Germinal center (tissue), 1 donor: ENCODE data around the gene ATG4C.
"Not testable (repeated sequence)": the region's sequence is repeated elsewhere in the genome, so short reads cannot be mapped to it uniquely, and the experiment has no call there.

Source experiments
- DNase-seq: peaks from one replicate; pipeline ENCODE4 v3.0.0; 2012; ENCODE audit warnings: mixed read lengths, low spot score

Gene ATG4C

DNA sequence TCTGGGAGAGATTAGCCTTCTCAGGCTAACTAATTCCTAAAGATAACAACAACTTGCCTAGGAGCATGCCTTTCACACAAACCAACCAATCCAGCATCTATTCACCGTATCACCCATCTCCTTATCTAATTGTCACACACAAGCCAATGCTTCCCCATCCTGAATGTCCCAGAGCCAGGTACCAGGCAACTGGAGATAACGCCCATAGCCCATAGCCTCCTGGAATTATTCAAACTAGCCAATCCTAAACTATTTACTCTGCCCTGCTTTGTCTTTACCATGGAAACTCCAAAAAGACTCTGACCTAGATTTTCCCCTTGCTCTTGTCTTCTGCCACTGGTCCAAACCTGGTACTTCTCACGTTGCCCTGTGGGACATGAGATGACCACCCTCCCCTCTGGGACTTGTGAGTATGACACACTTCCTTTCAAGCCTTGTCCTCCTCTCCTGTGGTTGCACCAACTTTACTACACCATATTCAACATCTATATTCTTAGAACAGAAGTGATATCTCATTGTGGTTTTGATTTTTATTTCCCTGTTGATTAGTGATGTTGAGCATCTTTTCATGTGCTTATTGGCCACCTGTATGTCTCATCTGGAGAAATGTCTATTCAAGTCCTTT, 8.8 kb upstream of the ATG4C start:
- DNase-seq = no peak

DNA sequence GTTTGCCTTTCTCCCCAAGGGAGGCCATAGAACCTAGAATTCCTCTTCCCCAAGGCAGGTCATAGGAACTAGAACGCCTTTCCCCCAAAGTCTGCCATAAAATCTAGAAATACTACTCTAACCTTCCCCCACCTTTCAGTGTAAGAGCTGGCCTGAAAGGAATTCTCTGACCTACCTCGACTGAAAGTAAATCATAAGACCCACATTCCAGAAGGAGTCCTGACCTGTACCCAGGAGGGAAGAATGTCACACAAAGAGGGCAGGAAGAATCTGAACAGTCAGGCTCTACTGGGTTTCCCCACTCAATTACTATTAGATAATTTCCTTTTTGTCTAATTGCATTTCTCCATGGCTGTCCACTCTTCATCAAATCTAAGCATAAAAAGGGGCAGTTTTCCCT, 5.7 kb upstream of the ATG4C start:
- no peak for DNase-seq

- DNase-seq = no peak
Observed at GRCh38 chr1:62781841-62782543, 1.9 kb upstream of the ATG4C start.

GRCh38 chr1:62782544-62783212, 1.3 kb upstream of the ATG4C start:
- not testable (repeated sequence) for DNase-seq

DNA sequence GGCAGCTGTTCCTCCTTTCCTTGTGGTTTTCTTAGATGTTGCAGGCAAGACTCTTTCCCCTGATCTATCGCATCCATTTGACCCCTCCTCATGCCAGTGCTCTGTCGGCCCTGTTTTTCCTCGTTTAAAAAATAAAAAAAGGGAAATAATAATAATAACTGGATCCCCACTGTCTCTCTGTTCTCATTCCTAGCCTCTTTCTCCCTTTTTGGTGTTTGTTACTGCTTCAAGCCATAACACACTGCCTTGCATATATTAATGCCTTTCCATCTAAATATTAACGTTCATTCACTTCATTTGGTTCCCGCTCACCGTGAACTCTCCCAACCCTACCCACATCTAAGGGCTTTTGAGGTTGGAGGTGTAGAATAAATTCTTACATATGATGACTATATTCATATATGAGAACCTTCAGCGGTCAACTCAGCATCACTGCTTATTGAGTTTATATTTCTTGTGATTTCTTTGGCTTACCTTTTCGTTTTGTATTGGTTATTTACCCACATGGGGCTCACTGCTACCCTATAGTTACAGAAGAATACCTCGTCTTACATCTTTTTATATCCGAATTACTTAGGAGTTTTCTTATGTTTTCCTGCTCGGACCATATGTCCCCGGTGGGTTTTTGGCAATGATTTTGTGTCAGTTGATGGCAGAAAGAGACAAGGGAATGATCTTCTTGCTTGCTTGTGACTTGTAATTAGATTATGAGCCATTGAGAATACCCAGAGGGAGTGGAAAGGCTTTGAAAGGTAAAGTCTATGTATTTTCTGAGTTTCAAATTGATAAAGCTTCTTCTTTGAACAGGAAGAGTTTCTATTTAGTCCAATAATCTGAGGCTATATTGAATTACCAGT, 805 bp downstream of the ATG4C start:
- peak; percentile 28 for DNase-seq

GRCh38 chr1:62790716-62791115, 6.8 kb downstream of the ATG4C start:
- DNase-seq = no peak

DNA sequence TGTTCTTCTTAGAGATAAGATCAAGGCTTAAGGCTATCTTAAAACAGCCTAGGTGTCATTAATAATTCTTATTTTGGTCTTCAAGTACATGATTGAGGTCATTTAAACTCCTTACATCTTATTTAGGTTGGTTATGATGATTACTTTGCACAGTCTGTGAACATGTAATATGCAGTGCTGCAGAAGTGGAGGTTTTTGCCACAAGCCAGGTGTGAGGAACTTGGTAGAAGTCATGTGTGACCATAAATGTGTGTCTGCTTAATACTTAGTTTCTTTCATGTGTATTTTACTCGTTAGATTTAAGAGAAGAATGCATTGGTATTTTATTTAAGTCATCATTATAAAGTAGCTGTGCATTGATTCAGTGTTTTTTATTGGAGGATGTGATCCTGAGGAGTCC, 10.1 kb downstream of the ATG4C start:
- DNase-seq = no peak

GRCh38 chr1:62796221-62796620, 12.3 kb downstream of the ATG4C start:
- DNase-seq = no peak

- DNase-seq = no peak
Observed at GRCh38 chr1:62799688-62800087, 15.8 kb downstream of the ATG4C start.

DNA sequence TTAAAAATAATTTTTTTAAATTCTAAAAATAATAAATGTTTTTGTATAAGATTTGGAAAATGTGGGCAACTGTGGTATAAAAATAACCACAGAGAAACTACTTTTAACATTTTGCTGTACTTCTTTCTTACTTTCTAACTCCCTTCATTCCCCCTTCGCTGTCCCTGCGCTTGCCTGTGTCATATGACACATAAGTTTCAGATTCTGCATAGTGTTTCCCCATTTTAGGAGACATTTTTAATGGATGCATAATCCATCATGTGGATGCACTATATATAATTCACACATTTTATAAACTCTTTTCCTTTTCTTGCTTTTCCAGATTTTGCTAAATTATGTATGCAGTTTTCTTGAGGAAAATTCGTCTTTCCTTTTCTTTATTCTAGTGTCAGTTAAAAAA, 16.3 kb downstream of the ATG4C start:
- peak; percentile 6 for DNase-seq

- DNase-seq = peak; percentile 78
Observed at GRCh38 chr1:62800825-62801306, 16.9 kb downstream of the ATG4C start.

- peak; percentile 5 for DNase-seq
Observed at GRCh38 chr1:62809788-62810187, 25.9 kb downstream of the ATG4C start.

DNA sequence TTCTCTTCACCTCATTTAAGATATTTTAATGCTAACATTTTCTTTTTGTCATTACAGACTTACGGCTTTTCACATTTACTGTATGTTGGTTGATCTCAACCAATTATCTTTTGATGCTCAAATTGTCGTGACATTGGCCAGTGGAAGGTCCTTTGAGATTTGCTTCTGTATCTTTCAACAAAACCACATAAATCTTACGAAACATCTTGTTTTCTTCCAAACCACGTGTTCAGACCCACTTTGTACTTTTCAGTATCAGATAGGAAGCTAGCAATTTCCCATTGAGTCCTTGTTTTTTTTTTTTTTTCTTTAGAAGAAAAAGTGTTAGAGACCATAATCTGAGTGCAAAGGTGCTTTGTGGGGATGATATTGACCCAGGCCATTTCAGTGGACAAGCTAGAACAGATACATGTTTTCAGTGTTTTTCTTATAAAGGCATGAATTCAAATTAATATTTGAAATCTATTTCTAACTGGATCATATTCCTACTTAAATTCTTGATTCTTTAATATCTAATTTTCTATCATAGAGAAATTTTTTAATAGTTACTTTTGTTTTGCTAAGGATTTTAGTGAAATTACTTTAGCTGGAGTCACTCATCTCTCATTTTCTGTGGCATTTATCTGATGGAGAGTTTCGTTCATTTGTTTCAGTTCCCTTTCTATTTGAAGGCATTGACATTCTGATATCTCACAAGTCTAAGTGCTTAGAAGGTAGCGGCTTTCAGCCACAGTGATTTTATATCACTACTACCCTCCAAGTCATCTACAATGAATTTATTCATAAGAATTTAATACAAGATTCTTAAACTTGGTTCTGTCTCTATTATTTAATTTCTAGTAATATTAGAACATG, 26.7 kb downstream of the ATG4C start:
- DNase-seq = peak; percentile 13

- no peak for DNase-seq
Observed at GRCh38 chr1:62823556-62823955, 39.6 kb downstream of the ATG4C start.

- DNase-seq = no peak
Observed at GRCh38 chr1:62826901-62827300, 43.0 kb downstream of the ATG4C start.

GRCh38 chr1:62827786-62828185, 43.9 kb downstream of the ATG4C start:
- DNase-seq = not testable (repeated sequence)

DNA sequence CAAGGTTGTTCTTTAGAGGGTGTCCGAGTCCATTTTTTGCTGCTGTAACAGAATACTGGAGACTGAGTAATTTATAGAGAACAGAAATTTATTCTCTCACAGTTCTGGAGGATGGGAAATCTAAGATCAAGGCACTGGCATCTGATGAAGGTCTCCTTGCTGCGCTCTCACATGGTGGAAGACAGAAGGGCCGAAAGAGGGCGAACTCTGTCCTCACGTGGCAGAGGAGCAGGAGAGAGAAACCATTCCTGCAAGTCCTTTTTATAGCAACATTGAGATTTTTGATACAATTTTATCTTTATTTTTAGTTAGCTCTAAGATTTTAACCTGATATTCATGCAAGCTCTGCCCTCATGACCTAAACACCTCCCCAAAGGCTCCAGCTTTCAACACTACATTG, 48.3 kb downstream of the ATG4C start:
- no peak for DNase-seq

DNA sequence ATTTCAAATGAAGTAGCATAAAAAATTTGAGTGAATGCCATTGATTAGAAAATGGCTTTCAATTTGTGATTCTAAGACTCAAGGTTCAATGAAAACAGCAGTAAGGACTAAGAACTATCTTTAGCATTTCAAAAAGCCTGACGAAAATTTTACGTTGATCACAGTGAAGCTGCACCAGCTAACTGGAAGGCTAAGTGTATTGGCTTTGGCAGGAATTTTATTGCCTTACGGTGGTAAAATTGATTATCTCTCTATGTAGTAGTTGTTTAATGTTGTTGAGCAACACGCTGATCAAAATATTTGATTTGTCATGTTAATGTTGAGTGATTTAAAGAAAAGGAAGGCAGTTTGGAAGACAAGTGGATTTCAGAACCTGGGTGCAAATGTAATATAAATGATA, 49.6 kb downstream of the ATG4C start:
- DNase-seq = no peak

GRCh38 chr1:62834400-62834961, 50.5 kb downstream of the ATG4C start:
- DNase-seq = no peak

DNA sequence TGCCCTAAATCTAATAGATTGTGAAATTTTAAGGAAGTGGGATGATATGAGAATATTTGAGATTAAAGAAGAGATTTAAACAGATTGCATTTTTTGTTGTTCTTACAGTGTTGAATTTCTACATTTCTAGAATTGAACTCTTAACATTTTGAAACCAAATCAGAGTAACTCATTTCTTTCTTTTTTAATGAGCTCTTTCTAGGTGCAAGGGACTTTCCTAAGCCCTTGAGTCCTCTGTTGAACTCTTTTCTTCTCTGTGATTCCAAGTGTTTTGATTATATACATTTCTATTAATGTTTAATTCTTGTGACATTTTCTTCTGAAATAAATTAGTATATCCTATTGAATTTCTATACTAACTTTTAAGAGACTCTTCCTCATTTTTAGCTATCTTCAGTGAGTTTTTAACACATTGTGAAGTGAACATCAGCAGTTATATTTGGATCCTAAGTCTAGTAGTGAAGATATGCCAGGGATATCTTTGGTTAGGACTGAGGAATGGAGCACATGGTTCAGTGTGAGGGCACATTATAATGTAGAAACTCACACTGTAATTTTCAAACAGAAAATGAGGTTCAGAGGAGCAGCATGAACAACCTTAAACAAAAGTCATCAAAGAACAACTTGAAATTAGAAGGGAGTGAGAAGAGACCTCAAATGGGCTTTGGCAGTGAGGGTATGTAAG, 53.1 kb downstream of the ATG4C start:
- DNase-seq = no peak
